HS-5 (cell line): ENCODE results near the gene NPPA.
"Not testable (repeated sequence)": the region's sequence is repeated elsewhere in the genome, so short reads cannot be mapped to it uniquely, and the experiment has no call there.

Source experiments
- DNase-seq: peaks from one replicate; pipeline ENCODE4 v3.0.0-alpha.2; 2012; ENCODE audit warnings: low read depth

Gene NPPA

DNA sequence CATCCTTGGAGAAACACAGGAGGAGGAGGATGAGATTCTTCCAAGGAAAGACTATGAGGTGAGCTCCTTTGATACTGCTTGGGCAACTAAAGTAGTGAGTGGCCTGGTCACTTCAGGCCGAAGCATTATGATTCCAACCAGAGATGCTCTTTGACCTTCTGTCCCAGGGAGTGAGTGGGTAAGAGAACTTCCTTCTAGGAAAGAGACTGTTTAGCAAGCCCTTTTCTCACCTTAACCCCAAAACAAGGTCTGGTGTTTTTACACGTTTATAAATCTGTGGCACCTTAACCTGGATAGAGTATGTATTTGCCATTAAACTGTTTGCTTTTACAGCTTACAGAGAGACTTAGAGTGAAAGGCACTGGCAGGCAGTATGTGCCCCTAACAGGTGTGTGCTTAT is 40.5 kb downstream of the NPPA start:
- no peak for DNase-seq

DNA sequence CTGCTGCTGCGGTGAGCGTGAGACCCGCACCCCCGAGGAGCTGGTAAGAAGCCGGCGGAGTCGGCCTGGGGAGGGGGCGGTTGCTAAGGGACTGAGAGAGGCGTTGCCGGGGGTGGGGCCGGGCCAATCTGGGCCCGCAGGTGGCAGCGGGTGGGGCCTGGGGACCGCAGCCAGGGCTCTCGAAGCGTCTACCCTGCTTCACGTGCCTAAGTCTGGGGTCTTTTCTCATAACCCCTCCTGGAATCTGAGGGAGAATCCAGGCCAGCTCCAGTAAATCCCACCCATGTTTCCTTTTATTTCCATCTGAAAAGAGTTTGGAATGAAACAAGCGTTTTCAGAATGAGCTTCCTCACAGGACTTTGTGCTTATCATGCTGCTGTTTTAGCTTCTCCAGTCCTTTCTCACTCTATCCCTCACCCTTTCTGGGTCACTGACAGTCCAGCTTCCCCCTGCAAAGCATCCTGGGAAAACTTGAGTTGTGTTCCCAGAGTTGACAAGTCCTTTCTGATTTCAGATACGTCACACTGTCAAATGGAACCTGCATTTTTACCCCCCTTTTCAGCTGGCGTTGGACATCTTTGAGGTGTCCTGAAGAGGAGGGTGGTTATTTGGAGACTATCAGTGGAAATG is 41.2 kb downstream of the NPPA start:
- no peak for DNase-seq

DNA sequence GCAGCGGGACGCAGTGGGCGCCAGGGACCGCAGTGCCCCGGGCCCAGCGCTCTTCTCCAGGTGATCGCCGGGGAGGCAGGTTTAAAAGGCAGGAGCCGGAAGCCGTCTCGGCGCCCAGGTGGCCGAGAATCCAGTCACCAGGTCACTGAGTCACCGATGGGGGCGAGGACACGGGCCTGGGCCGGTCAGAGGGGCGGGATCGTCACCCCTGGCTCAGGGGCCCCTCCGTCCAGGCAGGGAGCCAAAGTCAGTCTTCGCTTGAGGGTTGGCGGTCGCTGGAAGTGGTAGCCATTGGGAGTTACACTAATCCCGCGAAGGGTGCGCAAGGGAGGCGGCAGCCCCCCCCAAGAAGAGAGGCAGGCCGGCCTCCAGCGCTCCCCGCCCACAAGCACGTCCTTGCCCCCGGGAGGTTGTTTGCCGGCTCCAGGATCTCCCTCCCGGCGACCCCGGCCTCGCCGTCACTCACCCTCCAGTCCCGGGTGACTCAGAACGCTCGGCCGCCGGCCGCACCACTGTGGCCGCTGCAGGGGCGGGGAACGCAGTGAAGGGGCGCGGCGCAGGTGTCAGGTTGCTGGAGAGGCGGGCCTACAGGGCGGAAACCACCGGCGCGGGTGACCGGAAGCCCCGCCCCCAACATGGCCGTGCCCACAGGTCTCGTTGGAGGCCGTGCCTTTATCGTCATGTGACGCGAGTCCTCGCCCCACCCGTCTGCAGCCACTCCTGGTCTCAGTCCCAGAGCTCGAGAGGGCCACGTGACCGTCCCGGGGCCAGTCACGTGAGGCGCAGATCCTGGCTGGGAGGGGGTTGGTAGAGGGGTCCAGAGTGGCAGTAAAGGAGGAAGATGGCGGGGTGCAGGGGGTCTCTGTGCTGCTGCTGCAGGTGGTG is 41.9 kb downstream of the NPPA start, which contains the start of the genes CLCN6 and MTHFR:
CLCN6 (plus strand) TSS at position 770 of the 885 bp plus-strand sequence; CDS start at position 842, 72 bp downstream.
MTHFR (minus strand) TSS at position 543 of the 885 bp plus-strand sequence. CDS start 2,848 bp downstream, outside the sequence.
- DNase-seq, result peak; percentile 94

DNA sequence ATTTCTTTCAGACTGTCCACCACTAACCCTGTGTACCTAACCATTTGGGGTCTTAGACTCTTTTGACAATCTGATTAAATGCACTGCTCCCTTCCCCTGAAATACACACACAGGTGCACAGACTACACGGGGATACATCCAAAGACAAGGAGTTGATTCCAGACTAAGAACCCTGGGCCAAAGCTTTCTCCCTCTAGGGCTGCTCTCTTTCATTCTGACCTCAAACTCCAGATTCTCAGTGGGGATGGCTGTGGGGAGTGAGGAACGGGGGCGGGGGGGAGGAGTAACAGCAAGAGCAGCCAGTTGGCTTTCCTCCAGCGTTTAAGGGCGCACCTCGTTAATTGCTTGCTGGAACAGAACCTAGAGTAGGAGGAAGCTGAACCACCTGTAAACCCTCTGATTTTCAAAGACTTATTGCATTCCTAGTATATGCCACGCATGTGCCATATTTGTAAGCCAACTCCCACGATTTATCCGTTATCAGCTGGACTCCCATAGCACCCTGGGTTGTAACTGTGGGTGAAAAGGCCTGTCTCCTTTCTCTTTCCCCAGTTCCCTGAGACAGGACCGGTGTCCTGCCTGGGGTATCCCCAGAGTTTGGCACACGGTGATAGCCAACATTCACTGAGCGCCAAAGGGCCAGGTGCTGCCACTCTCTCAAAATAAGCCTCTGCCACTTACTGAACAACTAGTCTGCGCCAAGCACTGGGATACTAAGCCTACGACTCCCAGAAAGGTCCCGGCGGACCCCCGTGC is 42.7 kb downstream of the NPPA start:
- no peak for DNase-seq

DNA sequence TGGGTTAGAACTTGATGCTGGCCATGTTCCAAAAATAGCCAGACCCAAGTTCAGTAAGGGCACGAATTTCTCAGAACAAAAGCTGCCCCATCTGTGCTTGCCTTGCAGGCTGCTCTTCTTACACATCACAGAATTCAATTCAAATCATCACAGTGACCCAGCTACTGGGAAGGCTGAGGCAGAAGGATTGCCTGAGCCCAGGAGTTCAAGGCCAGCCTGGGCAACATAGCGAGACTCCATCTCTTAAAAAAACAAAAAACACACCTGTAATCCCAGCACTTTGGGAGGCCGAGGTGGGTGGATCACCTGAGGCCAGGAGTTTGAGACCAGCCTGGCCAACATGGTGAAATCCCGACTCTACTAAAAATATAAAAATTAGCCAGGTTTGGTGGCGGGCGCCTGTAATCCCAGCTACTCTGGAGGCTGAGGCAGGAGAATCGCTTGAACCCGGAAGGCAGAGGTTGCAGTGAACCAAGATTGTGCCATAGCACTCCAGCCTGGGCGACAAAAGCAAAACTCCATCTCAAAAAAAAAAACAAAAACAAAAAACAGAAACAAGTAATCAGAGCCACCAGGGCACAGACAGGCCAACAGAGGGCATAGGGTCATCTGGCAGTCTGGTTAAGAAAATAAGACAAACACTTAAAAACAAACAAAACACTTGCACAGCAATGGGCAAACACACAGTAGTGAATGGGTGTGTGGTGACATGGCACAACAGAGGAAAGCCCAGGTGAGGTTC is 43.5 kb downstream of the NPPA start:
- not testable (repeated sequence) for DNase-seq

DNA sequence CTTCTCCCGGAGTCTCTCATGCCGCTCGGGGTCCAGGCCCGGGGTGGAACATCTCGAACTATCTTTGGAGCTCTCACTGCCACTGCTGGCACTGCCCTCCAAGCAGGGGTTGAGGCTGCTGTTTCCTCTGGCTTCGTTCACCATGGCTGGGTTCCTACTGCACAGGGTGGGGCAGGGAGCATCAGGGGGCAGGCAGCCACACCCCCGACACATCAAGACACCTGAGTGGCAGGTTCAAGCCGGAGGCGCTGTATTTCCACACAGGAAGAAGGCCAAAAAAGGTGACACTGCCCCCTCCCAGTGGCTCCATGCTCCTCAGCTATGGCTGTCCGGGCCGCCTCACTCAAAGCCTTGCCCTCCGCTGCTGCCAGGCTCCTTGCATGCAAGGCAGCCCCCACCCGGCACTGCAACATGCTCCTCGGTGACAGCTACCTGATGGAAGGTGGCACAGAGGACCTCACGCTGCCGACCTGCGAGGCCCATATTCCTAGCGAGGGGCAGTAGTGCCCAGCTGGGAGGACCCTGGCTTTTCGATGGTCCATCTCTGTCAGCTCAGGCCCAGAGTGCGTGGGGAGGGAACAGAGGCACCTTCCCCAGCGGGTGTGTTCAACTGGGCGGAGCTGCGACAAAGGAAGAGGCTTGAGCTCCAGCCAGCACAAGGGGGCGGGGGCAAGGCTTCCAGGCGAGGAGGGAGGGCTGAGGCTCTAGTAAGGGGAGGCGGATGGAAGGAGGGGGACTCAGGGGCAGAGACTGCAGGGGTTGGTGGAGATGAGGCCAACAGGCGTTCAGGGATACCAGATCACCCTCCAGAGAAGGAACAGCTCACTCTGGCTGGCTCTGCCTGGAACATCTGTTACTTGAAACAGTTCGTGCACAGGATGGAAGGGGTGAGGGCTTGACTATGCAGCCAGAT is 44.4 kb downstream of the NPPA start:
- DNase-seq, result peak; percentile 86

DNA sequence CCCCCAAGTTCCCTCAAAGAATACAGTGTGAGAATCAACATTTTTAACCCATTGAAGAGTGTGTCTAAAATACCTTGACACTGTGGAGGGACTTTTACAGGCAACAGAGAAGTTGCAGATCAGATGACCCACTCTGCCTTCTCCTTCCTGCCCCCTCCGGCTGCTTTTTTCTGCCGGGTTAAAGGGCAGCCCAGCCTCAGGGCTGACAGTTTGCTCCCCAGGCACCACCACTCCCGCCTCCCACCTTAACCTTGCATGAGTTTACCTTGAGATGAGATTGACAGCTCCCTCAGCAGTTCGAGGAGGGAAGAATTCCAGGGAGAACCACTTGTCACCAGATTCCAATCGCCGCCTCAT is 45.0 kb downstream of the NPPA start:
- DNase-seq, result no peak

DNA sequence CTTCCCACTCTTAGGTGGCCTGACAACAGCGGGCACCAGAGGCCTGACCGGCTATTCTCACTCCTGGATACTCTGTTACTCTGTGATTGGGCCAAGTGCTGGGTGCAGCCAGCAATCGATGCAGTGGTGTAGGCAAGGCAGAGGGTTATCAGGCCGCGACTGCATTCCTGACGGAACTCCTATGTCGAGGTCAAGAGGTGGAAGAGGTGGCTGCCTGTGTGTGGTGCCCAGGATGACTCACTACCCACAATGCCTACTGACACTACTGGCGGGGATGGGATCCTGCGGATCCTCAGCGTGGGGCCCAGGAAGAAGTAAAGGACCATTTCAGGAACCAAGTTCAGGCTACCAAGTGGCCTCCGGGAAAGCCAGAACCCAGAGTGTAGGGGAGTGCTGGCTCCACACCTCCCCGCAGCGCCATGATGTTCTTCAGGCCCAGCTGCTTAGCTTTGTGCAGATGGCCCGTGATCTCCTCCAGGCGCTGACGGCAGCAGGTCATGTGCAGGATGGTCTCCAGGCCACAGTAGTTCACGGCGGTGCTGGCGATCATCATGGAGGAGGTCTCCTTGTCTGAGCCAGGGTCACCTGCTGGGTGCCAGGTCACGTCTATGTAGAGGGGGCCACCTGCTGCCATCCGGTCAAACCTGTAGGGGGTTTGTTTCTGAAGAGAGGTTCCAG is 46.7 kb downstream of the NPPA start:
- no peak for DNase-seq

DNA sequence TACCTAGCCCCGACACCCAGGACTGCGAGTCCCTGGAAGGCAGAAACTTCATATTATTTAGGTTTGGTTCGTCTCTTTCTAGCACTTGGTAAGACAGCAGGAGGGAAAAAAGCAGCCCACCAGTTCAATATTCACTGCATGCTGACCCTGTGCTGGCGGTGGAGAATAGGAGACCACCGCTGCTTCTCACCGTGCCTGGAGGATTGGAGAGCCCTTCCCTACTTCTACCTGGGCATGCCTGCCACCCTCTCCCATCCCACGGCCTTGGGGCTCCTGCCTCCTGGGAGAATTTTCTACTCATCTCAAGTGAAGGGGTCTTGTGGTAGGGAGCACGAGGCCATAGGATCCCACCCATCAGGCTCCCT is 47.2 kb downstream of the NPPA start:
- DNase-seq, result no peak

DNA sequence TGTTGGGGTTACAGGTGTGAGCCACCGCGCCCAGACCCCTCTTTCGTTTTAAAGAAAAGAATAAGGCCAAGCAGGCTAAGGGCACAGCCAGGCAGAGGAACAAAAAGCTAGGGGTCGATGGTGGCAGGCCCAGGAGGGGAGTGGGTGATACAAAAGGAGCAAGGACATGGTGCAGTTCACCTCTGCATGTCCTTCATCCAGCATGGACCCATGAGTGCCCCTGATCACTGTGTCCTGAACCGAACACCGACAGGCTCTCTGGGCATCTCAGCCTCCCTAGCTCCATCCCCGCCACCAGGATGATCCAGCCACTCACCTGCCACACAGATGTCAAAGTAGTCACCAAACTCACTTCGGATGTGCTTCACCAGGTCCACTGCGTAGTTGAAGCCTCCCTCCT is 47.7 kb downstream of the NPPA start:
- DNase-seq, result no peak

DNA sequence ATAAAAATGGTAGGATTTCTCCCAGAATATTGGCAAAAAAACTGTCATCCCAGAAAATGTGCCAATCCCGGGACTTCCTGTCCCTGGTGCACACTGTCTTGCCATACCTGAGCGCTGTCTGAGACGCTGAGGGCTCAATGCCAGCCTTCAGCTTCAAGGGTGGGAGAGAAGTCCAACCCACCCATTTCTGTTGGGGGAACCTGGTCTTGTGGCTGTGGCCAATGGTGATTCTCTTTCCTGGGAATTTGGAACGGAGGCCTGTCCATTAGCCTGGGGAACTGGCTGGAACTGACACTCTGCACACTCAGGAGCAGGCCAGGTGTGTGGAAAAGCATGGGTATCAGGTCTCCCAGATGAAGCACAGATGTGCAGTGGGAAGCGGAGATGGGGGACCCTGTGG is 48.5 kb downstream of the NPPA start:
- no peak for DNase-seq

DNA sequence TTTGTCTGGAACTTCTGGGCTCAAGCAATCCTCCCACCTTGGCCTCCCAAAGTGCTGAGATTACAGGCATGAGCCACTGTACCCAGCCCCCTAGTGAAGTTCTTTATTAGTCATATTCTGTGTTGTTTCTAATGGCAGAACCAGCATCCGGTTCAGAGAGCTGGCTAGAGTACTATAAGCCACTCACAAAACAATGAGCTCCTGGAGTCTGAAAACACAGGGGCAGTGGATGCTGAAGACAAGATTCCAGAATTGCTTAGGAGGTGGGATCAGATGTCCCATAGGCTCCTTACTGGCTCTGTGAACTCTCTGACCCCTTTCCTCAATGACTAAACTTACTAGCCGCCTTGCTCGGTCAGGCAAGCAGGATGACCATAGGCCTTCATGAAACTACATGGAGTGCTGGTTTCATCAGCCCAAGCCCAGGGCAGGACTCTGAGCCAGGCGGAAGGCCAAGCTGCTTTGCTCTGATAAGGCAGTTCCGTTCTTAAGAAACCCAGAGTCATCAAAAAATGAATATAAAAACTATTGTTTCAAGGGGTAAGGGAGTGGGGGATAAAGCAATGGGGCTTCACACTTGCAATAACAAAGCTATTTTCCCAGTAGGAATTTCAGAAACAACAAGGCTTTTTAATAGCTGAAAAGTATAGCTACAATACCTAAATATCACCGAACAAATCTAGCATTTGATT is 49.9 kb downstream of the NPPA start:
- DNase-seq, result no peak

DNA sequence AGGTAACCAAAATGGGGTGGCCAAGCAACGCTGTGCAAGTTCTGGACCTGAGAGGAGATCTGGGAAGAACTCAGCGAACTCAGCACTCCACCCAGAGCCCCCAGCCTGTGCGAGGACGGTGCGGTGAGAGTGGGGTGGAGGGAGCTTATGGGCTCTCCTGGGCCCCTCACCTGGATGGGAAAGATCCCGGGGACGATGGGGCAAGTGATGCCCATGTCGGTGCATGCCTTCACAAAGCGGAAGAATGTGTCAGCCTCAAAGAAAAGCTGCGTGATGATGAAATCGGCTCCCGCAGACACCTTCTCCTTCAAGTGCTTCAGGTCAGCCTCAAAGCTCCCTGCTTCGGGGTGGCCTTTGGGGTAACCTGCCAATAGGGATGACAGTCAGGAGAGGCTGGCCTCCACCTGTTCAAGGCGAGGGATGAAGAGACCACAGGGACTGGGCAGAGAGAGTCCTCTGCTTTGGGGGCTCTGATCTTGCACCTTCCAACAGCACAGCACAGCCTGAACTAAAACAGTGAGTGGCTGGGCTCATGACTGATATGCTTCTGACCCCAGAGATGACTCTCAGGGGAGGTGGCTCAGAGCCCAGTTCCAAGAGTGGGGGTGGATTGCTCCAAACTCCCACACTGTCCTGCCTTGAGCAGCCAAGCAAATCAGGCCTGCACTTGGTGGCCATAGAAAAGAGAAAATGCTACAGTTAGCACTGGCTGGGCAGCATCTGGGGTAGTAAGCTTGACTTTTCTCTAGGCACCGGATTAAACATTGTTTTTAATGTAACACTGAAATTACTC is 51.4 kb downstream of the NPPA start:
- DNase-seq, result no peak
